SK-MEL-5 (cell line): ENCODE results near the gene DNAJC1. TPM values are rescaled to one million over a fixed set of nuclear protein-coding genes. Genes with fewer than 3 reads are reported as not detected.
"Not testable (repeated sequence)": the region's sequence is repeated elsewhere in the genome, so short reads cannot be mapped to it uniquely, and the experiment has no call there.

Experiments
- DNase-seq: peaks from one replicate; pipeline ENCODE4 v3.0.0-alpha.2; 2016; ENCODE audit warnings: low read depth, low spot score
- in situ Hi-C: cut with HindIII; loops from 2 replicates; pipeline ENCODE4 v1.10.0; 2016; ENCODE audit warnings: low sequenced_read_pairs, high pct_unique_total_duplicates, low pct_unique_long_range_greater_than_20kb
- total RNA-seq: library from RNA; depleted of rRNA; stranded (reverse); fragments of >200 nt; shearing (Covaris generic); gene quantifications from 2 replicates; pipeline ENCODE4 v1.2.3, GENCODE V29; 2014

The DNAJC1 gene
- total RNA-seq, 1 experiment from 2014 or later, result 26.6 TPM

GRCh38 chr10:21823617-21824016 lies 179.9 kb downstream of the DNAJC1 start:
- in situ Hi-C loops, result no loop called here
- DNase-seq, result no peak

DNA sequence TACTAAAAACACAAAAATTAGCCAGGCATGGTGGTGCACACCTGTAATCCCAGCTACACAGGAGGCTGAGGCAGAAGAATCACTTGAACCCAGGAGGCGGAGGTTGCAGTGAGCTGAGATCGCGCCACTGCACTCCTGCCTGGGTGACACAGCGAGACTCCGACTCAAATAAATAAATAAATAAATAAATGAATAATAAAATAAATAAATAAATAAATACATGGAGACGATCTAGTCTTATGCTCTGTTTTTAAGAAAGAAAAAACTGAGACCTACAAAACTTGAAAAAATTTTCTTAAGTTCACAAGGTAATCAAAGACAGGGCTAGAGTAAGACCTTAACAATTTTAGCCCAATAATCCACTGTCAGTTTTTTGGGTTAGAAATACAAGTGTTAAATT lies 181.3 kb downstream of the DNAJC1 start:
- in situ Hi-C loops, DNase-seq: not testable (repeated sequence)

DNA sequence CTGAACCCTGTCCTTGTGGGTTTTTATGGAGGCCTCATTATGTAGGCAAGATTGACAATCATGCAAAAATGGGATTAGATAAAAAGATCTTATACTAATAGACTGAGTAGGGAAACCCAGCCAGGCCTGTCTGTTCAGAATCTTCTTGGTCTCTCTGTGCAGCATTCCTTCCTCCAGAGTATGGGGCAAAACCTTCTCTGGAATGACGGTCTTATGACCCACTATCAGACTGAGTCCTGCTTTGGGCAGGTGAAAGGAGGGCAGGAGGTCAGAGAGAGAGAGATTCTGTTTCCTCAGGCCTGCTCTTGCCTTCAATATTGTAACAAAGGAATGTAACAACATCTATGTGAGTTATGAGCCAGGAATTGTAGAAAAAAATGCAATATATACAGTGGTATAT lies 182.6 kb downstream of the DNAJC1 start:
- DNase-seq, result no peak
- in situ Hi-C loops, result no loop called here

DNA sequence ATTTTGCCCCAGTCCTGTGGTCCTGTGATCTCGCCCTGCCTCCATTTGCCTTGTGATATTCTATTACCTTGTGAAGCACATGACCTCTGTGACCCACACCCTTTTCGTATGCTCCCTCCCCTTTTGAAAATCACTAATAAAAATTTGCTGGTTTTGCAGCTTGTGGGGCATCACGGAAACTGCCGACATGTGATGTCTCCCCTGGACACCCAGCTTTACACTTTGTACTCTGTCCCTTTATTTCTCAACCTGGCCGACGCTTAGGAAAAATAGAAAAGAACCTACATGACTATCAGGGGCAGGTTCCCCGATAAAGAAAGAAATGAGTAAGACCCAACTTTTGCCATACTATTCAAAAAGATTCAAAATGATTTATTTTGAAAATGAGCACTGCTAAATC lies 185.1 kb downstream of the DNAJC1 start:
- in situ Hi-C loops, DNase-seq: not testable (repeated sequence)

GRCh38 chr10:21814866-21815265 lies 188.7 kb downstream of the DNAJC1 start:
- DNase-seq, result no peak
- in situ Hi-C loops, result no loop called here

- no peak for DNase-seq
- in situ Hi-C loops, result no loop called here
Measured at GRCh38 chr10:21813946-21814345, 189.6 kb downstream of the DNAJC1 start.

GRCh38 chr10:21811245-21811585 lies 192.3 kb downstream of the DNAJC1 start:
- DNase-seq, result no peak

DNA sequence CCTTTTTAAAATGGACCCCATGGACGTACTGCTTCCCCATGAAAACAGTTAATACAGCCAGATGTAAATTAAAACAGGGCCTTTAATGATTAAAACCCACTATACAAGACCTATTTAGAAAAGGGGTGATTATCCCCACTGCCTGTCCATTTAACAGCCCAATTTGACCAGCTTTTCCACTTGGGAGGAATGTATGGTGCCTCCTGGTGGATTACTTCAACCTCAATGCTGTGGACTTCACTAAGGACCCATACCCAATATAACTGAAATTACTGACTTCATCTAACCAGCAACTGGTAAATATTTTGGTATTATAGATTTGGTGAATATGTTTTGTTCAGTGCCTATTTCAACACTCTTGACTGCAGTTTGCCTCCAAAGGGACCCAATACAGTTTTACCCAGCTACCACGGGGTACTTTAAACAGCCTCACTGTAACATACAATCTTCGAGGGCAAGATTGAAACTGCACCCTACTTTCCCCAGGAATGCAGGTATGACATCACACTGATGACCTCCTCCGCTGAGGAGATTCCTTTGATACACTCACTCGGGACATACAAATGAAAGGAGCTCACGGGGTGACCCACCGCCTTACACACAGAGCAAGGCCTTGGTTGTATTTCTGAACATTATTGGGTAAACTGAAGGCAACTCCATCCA lies 192.8 kb downstream of the DNAJC1 start:
- in situ Hi-C loops, result no loop called here
- no peak for DNase-seq

More at GRCh38 chr10:21811245-21811585, 192.3 kb downstream of the DNAJC1 start:
- in situ Hi-C loops, result no loop called here

- in situ Hi-C loops, result no loop called here
Measured at GRCh38 chr10:21808550-21808949, 195.0 kb downstream of the DNAJC1 start.

GRCh38 chr10:21807180-21807579 lies 196.3 kb downstream of the DNAJC1 start:
- in situ Hi-C loops, result no loop called here
- no peak for DNase-seq

More at GRCh38 chr10:21808550-21808949, 195.0 kb downstream of the DNAJC1 start:
- DNase-seq, result no peak

- in situ Hi-C loops, result no loop called here
- DNase-seq, result no peak
Measured at GRCh38 chr10:21803374-21803773, 200.2 kb downstream of the DNAJC1 start.

GRCh38 chr10:21801609-21802008 lies 201.9 kb downstream of the DNAJC1 start:
- in situ Hi-C loops, result no loop called here
- no peak for DNase-seq

DNA sequence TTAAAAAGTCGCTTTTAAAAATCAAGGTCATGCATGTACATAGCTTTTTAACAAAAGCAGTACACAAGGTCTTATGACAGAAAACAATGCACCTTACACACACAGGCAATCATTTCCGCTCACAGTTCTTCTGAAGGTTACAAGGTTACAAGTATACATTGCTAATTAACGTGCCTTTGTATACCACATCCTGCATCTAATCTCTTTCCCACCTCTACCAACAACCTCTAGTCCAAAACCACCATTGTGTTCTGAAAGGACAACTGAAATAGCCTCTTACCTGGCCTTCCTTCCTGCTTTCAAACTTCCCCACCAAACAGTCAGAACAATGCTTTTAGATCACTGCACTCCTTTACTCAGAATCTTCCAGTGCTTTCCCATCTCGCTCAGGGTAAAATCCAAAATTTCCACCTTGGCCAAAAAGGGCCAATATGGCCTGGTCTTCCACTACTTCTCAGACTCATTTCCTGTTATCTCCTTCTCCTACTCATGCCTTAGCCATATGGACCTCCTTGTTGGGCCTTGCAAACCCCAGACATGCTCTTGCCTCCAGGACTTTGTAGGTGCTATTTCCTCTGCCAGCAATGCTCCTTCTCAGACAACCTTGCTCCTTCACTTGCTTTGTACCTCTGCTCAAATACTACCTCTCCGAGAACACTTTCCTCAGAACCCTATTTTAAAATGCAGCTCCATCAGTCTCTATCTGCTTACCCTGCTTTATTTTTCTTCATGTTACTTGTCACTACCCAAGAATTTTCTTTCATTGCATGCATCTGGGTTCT lies 205.4 kb downstream of the DNAJC1 start:
- in situ Hi-C loops, result no loop called here
- no peak for DNase-seq

DNA sequence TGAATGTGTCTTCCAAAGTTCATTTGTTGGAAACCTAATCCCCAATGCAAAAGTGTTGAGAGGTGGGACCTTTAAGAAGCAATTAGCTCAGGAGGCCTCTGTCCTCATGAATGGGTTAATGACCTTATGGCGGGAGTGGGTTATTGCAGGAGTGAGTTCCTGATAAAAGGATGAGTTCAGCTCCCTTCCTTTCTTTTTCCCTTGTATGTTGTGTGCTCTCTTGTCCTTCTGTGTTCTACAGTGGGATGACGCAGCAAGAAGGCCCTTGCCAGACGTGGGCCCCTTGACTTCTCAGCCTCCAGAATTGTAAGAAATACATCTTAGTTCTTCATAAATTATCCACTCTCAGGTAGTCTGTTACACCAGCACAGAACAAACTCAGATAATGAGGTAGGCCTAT lies 206.0 kb downstream of the DNAJC1 start:
- no peak for DNase-seq
- in situ Hi-C loops, result no loop called here

DNA sequence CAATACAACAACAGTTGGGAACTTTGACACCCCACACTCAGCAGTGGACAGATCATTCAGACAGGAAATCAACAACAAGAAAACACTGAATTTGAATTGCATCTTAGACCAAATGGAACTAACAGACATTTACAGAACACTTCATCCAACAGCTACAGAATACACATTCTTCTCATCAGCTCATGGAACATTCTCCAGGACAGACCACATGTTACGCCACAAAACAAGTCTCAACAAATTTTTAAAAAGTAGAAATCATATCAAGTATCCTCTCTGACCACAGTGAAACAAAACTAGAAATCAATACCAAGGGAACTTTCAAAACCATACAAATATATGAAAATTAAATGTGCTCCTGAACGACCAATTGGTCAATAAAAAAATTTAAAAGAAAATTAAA lies 212.3 kb downstream of the DNAJC1 start:
- in situ Hi-C loops, result no loop called here
- no peak for DNase-seq

- DNase-seq, result no peak
- in situ Hi-C loops, result no loop called here
Measured at GRCh38 chr10:21776883-21777282, 226.6 kb downstream of the DNAJC1 start.

DNA sequence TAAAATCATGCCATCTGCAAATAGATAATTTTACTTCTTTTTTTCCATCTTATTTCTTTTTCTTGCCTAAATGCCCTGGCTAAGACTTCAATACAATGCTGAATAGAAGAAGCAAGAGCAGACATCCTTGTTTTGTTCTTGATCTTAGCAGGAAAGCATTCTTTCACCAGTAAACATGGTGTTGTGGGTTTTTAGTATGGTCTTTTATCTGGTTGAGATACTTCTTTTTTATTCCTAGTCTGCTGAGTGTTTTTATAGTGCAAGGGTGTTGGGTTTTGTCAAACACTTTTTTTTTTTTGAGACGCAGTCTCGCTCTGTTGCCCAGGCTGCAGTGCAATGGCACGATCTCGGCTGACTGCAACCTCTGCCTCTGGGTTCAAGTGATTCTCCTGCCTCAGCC lies 232.3 kb downstream of the DNAJC1 start:
- in situ Hi-C loops, result no loop called here
- no peak for DNase-seq

DNA sequence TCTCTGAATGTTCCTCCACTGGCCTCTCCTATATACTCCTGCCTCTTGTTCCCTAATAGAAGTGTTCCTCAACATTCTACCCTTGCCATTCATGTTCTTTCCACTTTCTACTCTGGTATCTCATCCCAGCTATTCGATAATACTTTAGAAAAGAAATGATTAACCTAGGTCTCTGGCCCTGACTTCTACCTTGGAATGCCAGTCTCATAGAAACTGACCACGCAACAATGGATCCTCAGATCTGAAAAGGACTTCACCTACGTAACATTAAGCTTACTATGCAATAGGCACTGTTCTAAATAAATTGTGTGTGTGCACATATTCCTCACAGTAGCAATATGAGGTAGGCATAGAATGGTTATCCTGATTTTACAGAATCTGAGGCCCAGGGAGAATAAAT lies 234.5 kb downstream of the DNAJC1 start:
- DNase-seq, result no peak
- in situ Hi-C loops, result no loop called here

GRCh38 chr10:21764466-21765189 lies 238.9 kb downstream of the DNAJC1 start:
- DNase-seq, result no peak
- in situ Hi-C loops, result no loop called here
